A549 (cell line): Measurements from ENCODE around the gene EEF1AKMT1. TPM values are rescaled to one million over a fixed set of nuclear protein-coding genes. Genes with fewer than 3 reads are reported as not detected.

Experiments used
- ATAC-seq, 2 experiments: fragments of 200-7000 bp in 1 of 2; fragments of >200 bp in 1 of 2; cut with Nextera tagmentation in 1 of 2; cut with Tn5 transposase in 1 of 2; 3 replicates each; pipeline versions ENCODE4 v1.8.0 to v1.9.1; 2018 to 2020; ENCODE audit warnings: mild to moderate bottlenecking in 1 of 2, moderate library complexity in 1 of 2
- CTCF ChIA-PET: fragments of 300-600 bp; sonication (Branson Sonifier 250); formaldehyde crosslinking; extraction: SDS; loops from one replicate; lab custom pipeline; 2021; ENCODE audit warnings: antibody characterized with exemption, inconsistent platforms; lab: Yijun Ruan, JAX
- POLR2A ChIA-PET: fragments of 350-600 bp; formaldehyde crosslinking; extraction: SDS; loops from one replicate; lab custom pipeline; 2021; ENCODE audit warnings: antibody characterized with exemption, inconsistent platforms; lab: Yijun Ruan, JAX
- DNase-seq, 2 experiments: peaks; one replicate each; pipeline versions ENCODE4 v3.0.0 to v3.0.0-alpha.2; 2011 to 2016; ENCODE audit warnings: low read depth in 1 of 2, low spot score in 1 of 2
- FAIRE-seq: peaks from 2 replicates; lab custom pipeline; 2011; peaks lifted over from hg19 to GRCh38; lab: Jason Lieb, UNC
- H3K27ac ChIP-seq, 2 experiments: fragments of >200 bp; sonication (Bioruptor Twin); formaldehyde crosslinking; 3 replicates each; pipeline ENCODE4 v1.5.1; 2016 to 2017
- H3K4me1 ChIP-seq: fragments of >200 bp; sonication (Bioruptor Twin); formaldehyde crosslinking; 3 replicates; pipeline ENCODE4 v1.6.1; 2016
- H3K4me2 ChIP-seq: fragments of >200 bp; sonication (Bioruptor Twin); formaldehyde crosslinking; 3 replicates; pipeline ENCODE4 v1.6.1; 2016
- H3K4me3 ChIP-seq: fragments of >200 bp; sonication (Bioruptor Twin); formaldehyde crosslinking; 3 replicates; pipeline ENCODE4 v1.5.1; 2016
- H3K9me3 ChIP-seq: fragments of >200 bp; sonication (Bioruptor Twin); formaldehyde crosslinking; 3 replicates; pipeline ENCODE4 v1.6.1; 2016
- CBX2 ChIP-seq: fragments of 200-600 bp; sonication (generic); IDR thresholded peaks from 2 replicates; pipeline ENCODE4 v1.6.1; 2016; ENCODE audit warnings: low read depth, mild to moderate bottlenecking, borderline replicate concordance
- CBX8 ChIP-seq: fragments of 200-600 bp; sonication (generic); IDR thresholded peaks from 2 replicates; pipeline ENCODE4 v1.6.1; 2016
- CHD2 ChIP-seq: fragments of 150-350 bp; IDR thresholded peaks from 2 replicates; pipeline ENCODE4 v1.6.1; 2014; ENCODE audit warnings: low read length; ENCODE audit not compliant: partially characterized antibody
- EHMT2 ChIP-seq: fragments of 200-600 bp; sonication (generic); IDR thresholded peaks from 2 replicates; pipeline ENCODE4 v1.6.1; 2016; ENCODE audit warnings: antibody characterized with exemption, low read depth, mild to moderate bottlenecking, moderate library complexity
- FOSL2 ChIP-seq, 2 experiments: fragments of 450-650 bp in 1 of 2; fragments of >200 bp in 1 of 2; sonication (Bioruptor Twin) in 1 of 2; formaldehyde crosslinking; IDR thresholded peaks; 2 replicates each; pipeline versions ENCODE4 v1.5.0 to v1.6.1; 2016 to 2020; ENCODE audit warnings: mild to moderate bottlenecking in 1 of 2, moderate library complexity in 1 of 2
- GATA3 ChIP-seq: IDR thresholded peaks from 2 replicates; pipeline ENCODE4 v1.6.1; 2012; ENCODE audit warnings: borderline replicate concordance
- HDAC2 ChIP-seq: fragments of 200-600 bp; sonication (generic); IDR thresholded peaks from 2 replicates; pipeline ENCODE4 v1.6.1; 2016
- HEYL ChIP-seq: fragments of 250-450 bp; sonication (Bioruptor Pico); IDR thresholded peaks from 2 replicates; pipeline ENCODE4 v1.8.0; 2021; ENCODE audit warnings: mild to moderate bottlenecking, moderate library complexity
- HOXA7 ChIP-seq: fragments of 250-450 bp; sonication (Bioruptor Pico); IDR thresholded peaks from 2 replicates; pipeline ENCODE4 v1.5.0; 2020; ENCODE audit warnings: mild to moderate bottlenecking, moderate library complexity
- JUN ChIP-seq, 2 experiments: fragments of >200 bp; sonication (Bioruptor Twin); formaldehyde crosslinking; IDR thresholded peaks; 2 replicates in 1 of 2; 3 replicates in 1 of 2; pipeline ENCODE4 v1.6.1; 2016 to 2017
- JUNB ChIP-seq: fragments of >200 bp; sonication (Bioruptor Twin); formaldehyde crosslinking; IDR thresholded peaks from 2 replicates; pipeline ENCODE4 v1.6.1; 2016
- KDM1A ChIP-seq: fragments of 200-600 bp; sonication (generic); IDR thresholded peaks from 2 replicates; pipeline ENCODE4 v1.6.1; 2016; ENCODE audit warnings: low read depth, mild to moderate bottlenecking
- KDM5A ChIP-seq: fragments of 200-600 bp; sonication (generic); IDR thresholded peaks from 2 replicates; pipeline ENCODE4 v1.6.1; 2016; ENCODE audit warnings: antibody characterized with exemption, mild to moderate bottlenecking
- MAFK ChIP-seq: fragments of 450-650 bp; IDR thresholded peaks from 2 replicates; pipeline ENCODE4 v1.6.1; 2014; ENCODE audit not compliant: partially characterized antibody
- MAZ ChIP-seq: fragments of 150-350 bp; IDR thresholded peaks from 2 replicates; pipeline ENCODE4 v1.6.1; 2014; ENCODE audit warnings: antibody characterized with exemption, low read depth, low read length, borderline replicate concordance
- NFE2L2 ChIP-seq: fragments of 150-350 bp; conservative IDR thresholded peaks from 2 replicates; pipeline ENCODE4 v1.6.1; 2014; ENCODE audit warnings: low read length
- NPAS2 ChIP-seq: fragments of 250-450 bp; sonication (Bioruptor Pico); IDR thresholded peaks from 2 replicates; pipeline ENCODE4 v1.8.0; 2022; ENCODE audit warnings: mild to moderate bottlenecking, moderate library complexity, borderline replicate concordance
- POLR2A ChIP-seq: IDR thresholded peaks from 2 replicates; pipeline ENCODE4 v1.6.1; 2012; ENCODE audit warnings: mild to moderate bottlenecking, low read length
- POLR2AphosphoS2 ChIP-seq: conservative IDR thresholded peaks from 2 replicates; pipeline ENCODE4 v1.6.1; 2012; ENCODE audit warnings: low read length, improper control_type of control experiment, inconsistent platforms
- RAD21 ChIP-seq, 2 experiments: fragments of >200 bp in 1 of 2; sonication (Bioruptor Twin) in 1 of 2; formaldehyde crosslinking in 1 of 2; IDR thresholded peaks in 1 of 2; conservative IDR thresholded peaks in 1 of 2; 2 replicates in 1 of 2; 3 replicates in 1 of 2; pipeline ENCODE4 v1.6.1; 2012 to 2018; ENCODE audit warnings: inconsistent platforms in 1 of 2
- RCOR1 ChIP-seq: fragments of 150-350 bp; IDR thresholded peaks from 2 replicates; pipeline ENCODE4 v1.6.1; 2014; ENCODE audit warnings: antibody characterized with exemption, low read length, low read depth
- RFX5 ChIP-seq: fragments of 450-650 bp; IDR thresholded peaks from 2 replicates; pipeline ENCODE4 v1.7.1; 2014; ENCODE audit warnings: antibody characterized with exemption, mild to moderate bottlenecking, moderate library complexity
- SMC3 ChIP-seq: fragments of >200 bp; sonication (Bioruptor Twin); formaldehyde crosslinking; IDR thresholded peaks from 3 replicates; pipeline ENCODE4 v1.6.1; 2018; ENCODE audit warnings: inconsistent platforms
- ZFP36 ChIP-seq: fragments of 450-650 bp; IDR thresholded peaks from 2 replicates; pipeline ENCODE4 v1.6.1; 2014; ENCODE audit warnings: borderline replicate concordance; ENCODE audit not compliant: partially characterized antibody
- ZNF302 ChIP-seq: fragments of 250-450 bp; sonication (Bioruptor Pico); IDR thresholded peaks from 2 replicates; pipeline ENCODE4 v1.9.0; 2021; ENCODE audit warnings: inconsistent platforms, mild to moderate bottlenecking, moderate library complexity
- WGBS: methylation state at CpG from one replicate; pipeline ENCODE4 v1.1.6; 2017; ENCODE audit errors: missing lambda C conversion rate; 5-methylcytosine and 5-hydroxymethylcytosine counted together
- polyA plus RNA-seq, 4 experiments: library from polyadenylated mRNA; depleted of rRNA in 3 of 4; stranded (reverse); fragments of >200 nt; fragmentation: RNase III in 1 of 4; extraction: RNeasy Plus Mini Kit Qiagen cat#74134 plus additional on column Dnase treatment in 1 of 4; gene quantifications; 2 replicates in 3 of 4; 3 replicates in 1 of 4; pipeline ENCODE4 v1.2.3, GENCODE V29; 2011 to 2017
- TF ChIP-seq, protein P1 (sequence below): IDR thresholded peaks from 2 replicates; pipeline ENCODE4 v1.6.1; 2012
- TF ChIP-seq, protein P2 (sequence below): fragments of >200 bp; sonication (Bioruptor Twin); formaldehyde crosslinking; IDR thresholded peaks from 2 replicates; pipeline ENCODE4 v1.6.1; 2016
- TF ChIP-seq, protein P3 (sequence below): fragments of 250-450 bp; sonication (Bioruptor Pico); IDR thresholded peaks from 2 replicates; pipeline ENCODE4 v1.5.0; 2020; ENCODE audit warnings: low read depth, mild to moderate bottlenecking, moderate library complexity
- TF ChIP-seq, protein P4 (sequence below): fragments of 150-350 bp; IDR thresholded peaks from 2 replicates; pipeline ENCODE4 v1.6.1; 2014; ENCODE audit warnings: low read depth, mild to moderate bottlenecking, low read length
- TF ChIP-seq, protein P5 (sequence below): IDR thresholded peaks from 2 replicates; pipeline ENCODE4 v1.6.1; 2012

EEF1AKMT1 gene
- polyA plus RNA-seq, 2 of the 4 experiments (the other 2 are of a cell fraction): 8.1 to 10.0 TPM

DNA sequence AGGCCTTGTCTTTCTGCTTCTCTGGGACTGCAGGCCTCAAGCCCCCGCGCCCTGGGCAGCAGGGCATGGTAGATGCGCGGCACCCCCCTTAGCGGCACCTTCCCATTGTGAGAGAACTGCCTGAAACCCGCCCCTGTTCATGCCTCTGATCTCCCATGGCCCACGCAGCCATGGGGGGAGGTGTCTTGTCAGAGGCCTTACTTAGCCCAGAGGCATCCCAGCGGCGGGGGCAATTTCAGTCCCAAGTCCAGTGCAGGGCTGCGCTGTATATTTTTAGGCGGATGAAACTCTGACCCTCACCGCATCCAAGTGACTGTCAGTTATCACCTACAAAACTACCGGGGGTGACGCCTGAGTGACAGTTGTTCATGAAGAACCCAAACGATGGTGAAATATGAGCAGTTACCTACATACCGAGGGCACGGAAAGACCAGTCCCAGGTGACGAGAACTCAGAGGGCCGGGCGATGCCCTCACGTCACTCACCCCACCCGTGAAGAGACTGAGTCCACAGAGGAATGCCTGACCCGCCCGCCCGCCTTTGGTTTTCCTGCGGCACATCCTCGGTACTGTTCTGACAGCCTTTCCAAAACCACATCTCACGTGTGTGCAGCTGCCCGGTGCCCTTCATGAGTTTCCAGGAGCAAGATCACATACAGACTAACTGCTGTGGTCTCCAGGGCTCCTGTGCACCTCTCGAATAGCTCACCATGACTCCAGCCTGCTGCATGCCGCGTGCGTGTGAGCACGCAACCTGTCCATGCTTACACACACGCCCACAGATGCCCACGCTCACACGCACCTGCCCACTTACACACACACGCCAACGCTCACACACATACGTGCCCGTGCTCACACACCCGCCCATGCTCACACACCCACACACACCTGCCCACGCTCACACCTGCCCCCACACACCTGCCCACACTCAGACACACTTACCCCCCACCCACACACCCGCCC, 55.9 kb downstream of the EEF1AKMT1 start:
- FAIRE-seq (no peak), ATAC-seq (no peak), DNase-seq (no peak)
- no peak overlapping the region for H3K4me3 ChIP-seq
- WGBS: 85% methylated on average over 36 of the region's 44 CpGs
- H3K9me3 ChIP-seq: no peaks in the 10 kb centered on the region
- TF ChIP-seq, protein P1, sequence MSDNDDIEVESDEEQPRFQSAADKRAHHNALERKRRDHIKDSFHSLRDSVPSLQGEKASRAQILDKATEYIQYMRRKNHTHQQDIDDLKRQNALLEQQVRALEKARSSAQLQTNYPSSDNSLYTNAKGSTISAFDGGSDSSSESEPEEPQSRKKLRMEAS: no peak
- TF ChIP-seq HEYL (CRISPR knock-in tag) (no peak), ZFP36 (no peak), MAFK (no peak), FOSL2 (IDR thresholded peaks at IDR 0.05) (no peak), FOSL2 (CRISPR knock-in tag; IDR thresholded peaks at IDR 0.05) (no peak), POLR2A (no peak), CBX8 (no peak), CHD2 (no peak), ZNF302 (no peak), NFE2L2 (no peak), SMC3 (no peak), RCOR1 (no peak), RFX5 (no peak), EHMT2 (no peak), JUNB (no peak), RAD21 (conservative IDR thresholded peaks at IDR 0.05 in 1 of 2, IDR thresholded peaks at IDR 0.05 in 1 of 2) (no peak)
- TF ChIP-seq, protein P2, sequence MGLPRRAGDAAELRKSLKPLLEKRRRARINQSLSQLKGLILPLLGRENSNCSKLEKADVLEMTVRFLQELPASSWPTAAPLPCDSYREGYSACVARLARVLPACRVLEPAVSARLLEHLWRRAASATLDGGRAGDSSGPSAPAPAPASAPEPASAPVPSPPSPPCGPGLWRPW: no peak
- CTCF ChIA-PET: interaction anchor here (0.7 to 6.6 kb wide), 2 partner anchors 110 to 224 kb away, joined by 4 to 36 read pairs; no protein-coding TSS in a partner anchor
- H3K4me2 ChIP-seq: no peak overlapping the region
- H3K4me1 ChIP-seq: no peaks in the 10 kb centered on the region
- POLR2A ChIA-PET: no interaction called here
- H3K27ac ChIP-seq: no peak overlapping the region

DNA sequence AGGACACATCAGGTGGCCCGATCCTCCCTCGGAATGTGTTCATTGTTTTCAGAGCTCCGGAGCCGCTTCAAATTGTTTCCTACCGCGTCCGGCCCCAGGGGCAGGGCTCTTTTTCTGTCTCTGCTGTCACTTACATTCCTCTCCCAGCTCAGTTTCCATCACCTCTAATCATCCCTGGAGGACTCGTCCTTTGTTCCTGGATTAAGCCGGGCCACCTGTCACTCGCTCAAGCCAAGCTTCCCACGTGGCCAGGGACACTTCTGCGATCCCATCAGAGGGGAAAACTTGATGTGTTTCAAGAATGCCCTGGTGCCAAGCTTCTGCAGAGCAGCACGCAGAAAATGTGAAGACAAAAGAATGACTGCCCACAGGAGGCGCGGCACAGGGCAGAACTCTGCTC, 56.8 kb downstream of the EEF1AKMT1 start:
- no peak for ATAC-seq
- no peak overlapping the region for H3K4me3 ChIP-seq
- no peaks in the 10 kb centered on the region for H3K9me3 ChIP-seq
- no peak overlapping the region for H3K27ac ChIP-seq
- FAIRE-seq: no peak
- WGBS: 91% methylated on average over 13 of the region's 15 CpGs
- CTCF ChIA-PET: interaction anchor here (0.7 to 6.6 kb wide), 2 partner anchors 111 to 223 kb away, joined by 4 to 36 read pairs; no protein-coding TSS in a partner anchor
- no peak for DNase-seq
- TF ChIP-seq KDM5A (no peak), GATA3 (no peak), ZNF302 (no peak), JUN (IDR thresholded peaks at IDR 0.05) (no peak), CHD2 (no peak), JUNB (no peak), POLR2AphosphoS2 (no peak), KDM1A (no peak), SMC3 (no peak), MAZ (no peak), CBX2 (no peak), NPAS2 (CRISPR knock-in tag) (no peak), ZFP36 (no peak), HOXA7 (no peak), HDAC2 (no peak), MAFK (no peak)
- TF ChIP-seq, protein P3, sequence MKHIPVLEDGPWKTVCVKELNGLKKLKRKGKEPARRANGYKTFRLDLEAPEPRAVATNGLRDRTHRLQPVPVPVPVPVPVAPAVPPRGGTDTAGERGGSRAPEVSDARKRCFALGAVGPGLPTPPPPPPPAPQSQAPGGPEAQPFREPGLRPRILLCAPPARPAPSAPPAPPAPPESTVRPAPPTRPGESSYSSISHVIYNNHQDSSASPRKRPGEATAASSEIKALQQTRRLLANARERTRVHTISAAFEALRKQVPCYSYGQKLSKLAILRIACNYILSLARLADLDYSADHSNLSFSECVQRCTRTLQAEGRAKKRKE (CRISPR knock-in tag): no peak
- TF ChIP-seq, protein P4, sequence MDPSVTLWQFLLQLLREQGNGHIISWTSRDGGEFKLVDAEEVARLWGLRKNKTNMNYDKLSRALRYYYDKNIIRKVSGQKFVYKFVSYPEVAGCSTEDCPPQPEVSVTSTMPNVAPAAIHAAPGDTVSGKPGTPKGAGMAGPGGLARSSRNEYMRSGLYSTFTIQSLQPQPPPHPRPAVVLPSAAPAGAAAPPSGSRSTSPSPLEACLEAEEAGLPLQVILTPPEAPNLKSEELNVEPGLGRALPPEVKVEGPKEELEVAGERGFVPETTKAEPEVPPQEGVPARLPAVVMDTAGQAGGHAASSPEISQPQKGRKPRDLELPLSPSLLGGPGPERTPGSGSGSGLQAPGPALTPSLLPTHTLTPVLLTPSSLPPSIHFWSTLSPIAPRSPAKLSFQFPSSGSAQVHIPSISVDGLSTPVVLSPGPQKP: no peak
- TF ChIP-seq, protein P5, sequence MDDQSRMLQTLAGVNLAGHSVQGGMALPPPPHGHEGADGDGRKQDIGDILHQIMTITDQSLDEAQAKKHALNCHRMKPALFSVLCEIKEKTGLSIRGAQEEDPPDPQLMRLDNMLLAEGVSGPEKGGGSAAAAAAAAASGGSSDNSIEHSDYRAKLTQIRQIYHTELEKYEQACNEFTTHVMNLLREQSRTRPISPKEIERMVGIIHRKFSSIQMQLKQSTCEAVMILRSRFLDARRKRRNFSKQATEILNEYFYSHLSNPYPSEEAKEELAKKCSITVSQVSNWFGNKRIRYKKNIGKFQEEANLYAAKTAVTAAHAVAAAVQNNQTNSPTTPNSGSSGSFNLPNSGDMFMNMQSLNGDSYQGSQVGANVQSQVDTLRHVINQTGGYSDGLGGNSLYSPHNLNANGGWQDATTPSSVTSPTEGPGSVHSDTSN: no peak
- TF ChIP-seq, all 56 proteins: peak for 0
- Histone ChIP-seq H3K4me1 (no peaks in the 10 kb centered on the region), H3K4me2 (no peak overlapping the region)
- POLR2A ChIA-PET: no interaction called here
